Fibroblast of the aortic adventitia (primary cell): ENCODE results near the gene PFKFB3. TPM values are rescaled to one million over a fixed set of nuclear protein-coding genes. Genes with fewer than 3 reads are reported as not detected.
A peak's percentile ranks its signal among the peaks of the same experiment; 100 is the strongest.
"Not testable (repeated sequence)": the region's sequence is repeated elsewhere in the genome, so short reads cannot be mapped to it uniquely, and the experiment has no call there.

Experiments used
- DNase-seq: peaks from one replicate; pipeline ENCODE4 v3.0.0-alpha.2; 2010; ENCODE audit warnings: low read depth
- H3K4me3 ChIP-seq: 2 replicates; pipeline ENCODE4 v1.5.1; 2011; ENCODE audit warnings: low read depth, mild to moderate bottlenecking, control low read depth, low read length, moderate library complexity
- CTCF ChIP-seq: IDR thresholded peaks from 2 replicates; pipeline ENCODE4 v1.5.1; 2011; ENCODE audit warnings: mild to moderate bottlenecking, low read length, control low read depth, inconsistent platforms; ENCODE audit not compliant: insufficient read depth
- total RNA-seq: library from RNA; depleted of rRNA; stranded (reverse); fragments of >200 nt; gene quantifications from 2 replicates; pipeline ENCODE4 v1.2.3, GENCODE V29; 2012; ENCODE audit warnings: low replicate concordance

The PFKFB3 gene
- total RNA-seq, 1 donor = 23.0 TPM

- TF ChIP-seq CTCF = no peak
- H3K4me3 ChIP-seq = peak overlapping the region; percentile 62
- DNase-seq = peak; percentile 39
Measured at GRCh38 chr10:6201516-6201975, 1.2 kb upstream of the PFKFB3 start.

DNA sequence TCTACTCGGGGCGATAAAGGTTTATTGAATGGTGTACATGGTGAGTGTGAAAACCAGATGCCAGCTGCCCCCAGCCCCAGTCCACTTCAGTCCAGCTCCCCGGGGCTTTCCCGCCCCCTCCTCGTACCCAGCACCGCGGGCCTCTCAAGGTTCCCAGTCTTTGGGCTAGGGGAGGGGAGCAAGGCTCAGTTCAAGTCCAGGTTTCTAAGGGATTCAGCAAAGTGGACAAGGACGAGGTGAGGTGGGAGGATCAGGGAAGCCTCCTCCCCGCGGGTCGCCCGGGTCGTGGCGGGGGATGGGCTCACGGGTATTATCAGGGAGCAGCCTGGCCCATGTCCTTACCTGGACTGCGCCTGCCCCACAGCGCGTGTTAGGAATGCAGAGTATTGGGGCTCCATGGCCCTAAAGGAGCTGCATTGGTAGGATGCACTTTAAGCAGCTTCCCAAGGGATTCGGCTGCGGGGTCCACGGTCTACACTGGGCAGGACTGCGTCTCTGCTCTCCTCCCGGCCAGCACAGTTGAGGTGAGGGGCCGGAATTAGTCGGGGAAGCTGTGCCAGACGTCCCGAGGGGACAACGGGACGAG lies 541 bp upstream of the PFKFB3 start:
- H3K4me3 ChIP-seq = peak overlapping the region; percentile 62
- no peak for TF ChIP-seq CTCF
- DNase-seq = no peak

DNA sequence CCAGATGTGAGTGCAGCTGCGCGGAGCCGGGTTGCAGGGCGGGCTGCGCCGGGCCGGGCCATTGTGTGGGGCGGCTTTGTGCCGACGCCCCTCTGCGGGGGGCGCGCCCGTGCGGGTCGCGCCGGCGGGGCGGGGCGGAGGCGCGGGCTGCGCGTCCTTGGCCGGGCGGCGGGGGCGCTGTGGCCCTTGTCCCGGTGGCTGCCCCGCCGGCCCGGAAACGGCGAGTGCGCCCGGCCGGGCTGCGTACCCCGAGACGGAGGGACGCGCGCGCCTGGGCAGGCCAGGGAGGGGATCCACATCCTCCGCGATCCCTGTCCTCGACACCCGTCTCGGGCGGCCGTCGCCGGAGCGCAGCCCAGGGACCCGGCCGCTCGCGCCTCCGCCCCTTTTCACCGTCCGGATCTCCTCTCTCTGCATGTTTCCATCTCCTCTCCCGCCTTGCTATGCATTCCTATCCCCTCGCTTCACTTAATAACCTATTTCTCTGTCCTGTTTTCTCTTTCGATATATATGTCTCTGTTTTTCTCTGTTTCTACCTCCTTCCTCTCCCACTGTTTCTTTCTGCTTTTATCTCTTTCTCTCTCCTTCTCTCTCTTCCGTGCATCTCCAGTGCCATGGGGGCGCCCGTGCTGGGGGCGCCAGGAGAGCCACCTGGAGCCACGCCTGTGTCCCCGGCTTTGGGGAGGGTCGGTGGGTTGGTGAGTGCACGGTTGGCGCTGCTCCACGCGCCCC lies 765 bp downstream of the PFKFB3 start:
- DNase-seq = peak; percentile 56
- TF ChIP-seq CTCF = peak; percentile 17
- peak overlapping the region; percentile 86 for H3K4me3 ChIP-seq

DNA sequence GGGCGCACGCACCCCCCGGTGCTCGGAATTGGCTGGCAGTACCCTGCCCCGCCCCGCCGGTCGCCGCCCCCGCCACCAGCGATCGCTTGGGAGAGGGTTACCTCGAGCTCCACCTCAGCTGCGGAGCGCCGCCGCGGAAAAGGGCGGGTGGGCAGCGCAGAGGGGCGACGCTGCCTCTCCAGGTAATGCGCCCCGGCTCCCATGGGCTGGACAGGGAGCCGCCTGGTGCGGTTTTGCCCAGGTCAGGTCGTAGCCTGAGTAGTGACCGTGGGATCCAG lies 1.3 kb downstream of the PFKFB3 start:
- TF ChIP-seq CTCF = no peak
- no peak for DNase-seq
- H3K4me3 ChIP-seq = peak overlapping the region; percentile 86

GRCh38 chr10:6204341-6205191 lies 1.8 kb downstream of the PFKFB3 start:
- DNase-seq = peak; percentile 86
- TF ChIP-seq CTCF = no peak
- peak overlapping the region; percentile 86 for H3K4me3 ChIP-seq

GRCh38 chr10:6206486-6206885 lies 3.8 kb downstream of the PFKFB3 start:
- DNase-seq, H3K4me3 ChIP-seq: not testable (repeated sequence)

DNA sequence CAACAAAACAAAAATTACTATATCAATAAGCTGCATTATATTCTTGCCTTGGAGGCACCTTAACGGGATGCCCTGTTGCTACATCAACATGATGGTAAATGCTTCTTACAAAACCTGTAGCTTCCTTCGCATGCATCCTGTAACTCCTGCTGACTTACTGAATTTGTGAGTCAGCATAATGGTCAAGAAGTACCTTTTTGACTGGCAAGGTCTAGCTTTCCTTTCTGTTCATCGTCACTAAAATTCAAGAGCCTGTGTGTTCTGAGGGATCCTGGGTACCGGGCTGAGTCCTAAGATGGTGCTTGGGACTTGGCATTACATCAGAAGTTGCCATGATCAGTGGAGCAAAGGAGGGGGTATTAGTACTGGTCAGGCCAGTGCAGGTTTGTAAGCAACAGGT lies 4.9 kb downstream of the PFKFB3 start:
- DNase-seq = no peak
- TF ChIP-seq CTCF = no peak
- H3K4me3 ChIP-seq = no peak overlapping the region
